WERI-Rb-1 (cell line): ENCODE measurements around the gene MUC2.

Experiments
- DNase-seq: peaks from one replicate; pipeline ENCODE4 v3.0.0-alpha.2; 2020
- H3K27ac ChIP-seq: fragments of 250-450 bp; sonication (Bioruptor Pico); 2 replicates; pipeline ENCODE4 v1.5.1; 2020; ENCODE audit warnings: mild to moderate bottlenecking, moderate library complexity
- H3K27me3 ChIP-seq: fragments of 250-450 bp; sonication (Bioruptor Pico); 2 replicates; pipeline ENCODE4 v1.5.1; 2021; ENCODE audit warnings: mild to moderate bottlenecking, low read depth, moderate library complexity; ENCODE audit not compliant: insufficient read depth, severe bottlenecking
- H3K36me3 ChIP-seq: fragments of 250-450 bp; sonication (Bioruptor Pico); 2 replicates; pipeline ENCODE4 v1.5.1; 2020; ENCODE audit warnings: mild to moderate bottlenecking, moderate library complexity
- H3K4me3 ChIP-seq: 2 replicates; pipeline ENCODE4 v1.5.1; 2011; ENCODE audit warnings: low read depth, mild to moderate bottlenecking, control low read depth, low read length
- H3K9me3 ChIP-seq: fragments of 250-450 bp; sonication (Bioruptor Pico); 2 replicates; pipeline ENCODE4 v1.5.1; 2021; ENCODE audit warnings: mild to moderate bottlenecking, moderate library complexity; ENCODE audit not compliant: severe bottlenecking
- TF ChIP-seq, protein P1 (sequence below): IDR thresholded peaks from 2 replicates; pipeline ENCODE4 v1.5.1; 2011; ENCODE audit warnings: low read depth, mild to moderate bottlenecking, control low read depth, inconsistent platforms, low read length

The MUC2 gene

DNA sequence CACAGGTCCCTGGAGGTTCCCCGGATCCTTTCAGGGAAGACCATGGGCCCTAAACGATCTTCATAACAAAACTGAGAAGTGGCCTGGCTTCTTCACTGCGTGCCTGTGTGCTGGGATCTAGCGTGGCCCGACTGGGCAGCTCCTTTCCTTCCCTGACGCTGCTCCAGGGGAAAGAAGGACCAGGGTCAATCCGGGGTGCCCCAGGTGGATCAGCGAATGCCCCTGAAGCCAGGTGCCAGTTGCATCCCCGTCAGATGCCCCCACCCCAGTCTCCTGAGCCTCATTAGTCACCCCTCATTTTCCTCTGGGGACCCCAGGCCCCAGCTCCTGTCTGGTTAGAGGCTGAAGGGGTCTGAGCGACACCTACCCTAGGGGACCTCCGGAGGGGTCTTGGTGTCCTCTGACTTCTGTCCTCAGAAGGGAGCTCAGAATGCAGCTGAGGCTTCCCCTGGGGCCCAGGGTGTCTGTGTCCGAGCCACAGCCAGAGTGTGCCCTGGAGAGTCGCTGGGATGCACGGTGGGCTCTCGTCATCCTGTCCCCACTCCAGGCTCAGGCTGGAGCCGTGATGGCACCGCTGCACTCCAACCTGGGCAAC is 19.5 kb upstream of the MUC2 start:
- Histone ChIP-seq H3K36me3 (no peaks in the 10 kb centered on the region), H3K27me3 (no peaks in the 10 kb centered on the region), H3K4me3 (no peak overlapping the region), H3K27ac (no peak overlapping the region), H3K9me3 (no peaks in the 10 kb centered on the region)
- DNase-seq: peak; percentile 4
- TF ChIP-seq, protein P1, sequence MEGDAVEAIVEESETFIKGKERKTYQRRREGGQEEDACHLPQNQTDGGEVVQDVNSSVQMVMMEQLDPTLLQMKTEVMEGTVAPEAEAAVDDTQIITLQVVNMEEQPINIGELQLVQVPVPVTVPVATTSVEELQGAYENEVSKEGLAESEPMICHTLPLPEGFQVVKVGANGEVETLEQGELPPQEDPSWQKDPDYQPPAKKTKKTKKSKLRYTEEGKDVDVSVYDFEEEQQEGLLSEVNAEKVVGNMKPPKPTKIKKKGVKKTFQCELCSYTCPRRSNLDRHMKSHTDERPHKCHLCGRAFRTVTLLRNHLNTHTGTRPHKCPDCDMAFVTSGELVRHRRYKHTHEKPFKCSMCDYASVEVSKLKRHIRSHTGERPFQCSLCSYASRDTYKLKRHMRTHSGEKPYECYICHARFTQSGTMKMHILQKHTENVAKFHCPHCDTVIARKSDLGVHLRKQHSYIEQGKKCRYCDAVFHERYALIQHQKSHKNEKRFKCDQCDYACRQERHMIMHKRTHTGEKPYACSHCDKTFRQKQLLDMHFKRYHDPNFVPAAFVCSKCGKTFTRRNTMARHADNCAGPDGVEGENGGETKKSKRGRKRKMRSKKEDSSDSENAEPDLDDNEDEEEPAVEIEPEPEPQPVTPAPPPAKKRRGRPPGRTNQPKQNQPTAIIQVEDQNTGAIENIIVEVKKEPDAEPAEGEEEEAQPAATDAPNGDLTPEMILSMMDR: no peak

DNA sequence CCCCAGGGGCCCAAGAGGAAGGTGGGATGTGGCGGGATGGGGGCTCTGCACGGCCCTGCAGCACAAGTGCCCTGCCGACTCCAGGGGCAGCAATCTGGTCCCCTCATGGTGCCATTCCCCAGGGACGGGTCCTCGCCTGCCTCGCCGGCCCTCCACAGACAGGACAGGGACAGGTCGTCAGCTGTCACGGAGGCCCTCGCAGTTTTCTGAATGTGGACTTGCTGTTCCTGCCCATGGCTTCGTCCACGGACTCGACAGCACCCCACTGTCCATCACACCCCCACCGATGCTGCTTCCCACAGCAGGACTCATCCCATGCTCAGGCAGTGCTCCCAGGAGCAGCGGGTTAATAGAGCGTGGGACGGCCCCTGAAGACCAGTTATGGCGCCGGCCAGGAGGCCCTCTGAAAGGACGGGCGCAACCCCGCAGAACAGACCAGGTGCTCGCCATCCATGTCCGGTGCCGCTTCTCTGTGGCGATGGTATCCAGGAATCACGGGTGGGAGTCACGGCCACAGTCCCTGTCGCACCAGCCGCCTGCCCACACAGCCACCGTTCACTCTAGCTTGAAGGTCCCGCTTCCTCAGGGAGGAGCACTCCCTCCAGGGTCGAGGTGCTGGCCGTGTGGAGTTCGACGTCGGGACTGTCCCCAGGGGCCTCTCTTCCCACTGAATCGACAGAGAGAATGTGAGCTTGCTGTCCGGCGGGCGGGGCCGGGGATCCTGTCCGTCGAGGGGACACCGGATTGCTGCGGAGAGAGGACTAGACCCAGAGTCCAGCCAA is 18.5 kb upstream of the MUC2 start:
- H3K27me3 ChIP-seq: no peaks in the 10 kb centered on the region
- no peak overlapping the region for H3K27ac ChIP-seq
- TF ChIP-seq, protein P1: no peak
- H3K36me3 ChIP-seq: no peaks in the 10 kb centered on the region
- no peaks in the 10 kb centered on the region for H3K9me3 ChIP-seq
- peak; percentile 5 for DNase-seq
- H3K4me3 ChIP-seq: no peak overlapping the region

DNA sequence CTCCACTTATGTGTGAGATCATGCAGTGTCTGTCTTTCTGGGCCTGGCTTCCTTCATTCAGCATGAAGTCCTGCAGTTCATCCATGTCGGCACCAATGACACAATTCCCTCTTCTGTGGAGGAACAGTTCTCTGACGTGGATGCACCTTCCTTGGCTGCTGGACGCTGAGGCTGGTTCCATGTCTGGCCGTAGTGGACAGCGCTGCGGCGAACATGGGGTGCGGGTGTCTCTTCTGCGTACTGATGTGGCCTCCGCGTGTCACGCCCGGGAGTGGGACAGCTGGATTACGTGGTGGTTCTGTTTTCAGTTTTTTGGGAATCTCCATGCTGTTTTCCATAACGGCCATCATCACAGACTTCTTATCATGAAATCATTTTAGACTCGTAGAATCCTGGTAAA is 16.9 kb upstream of the MUC2 start:
- TF ChIP-seq, protein P1: no peak
- Histone ChIP-seq H3K27me3 (no peaks in the 10 kb centered on the region), H3K4me3 (no peak overlapping the region), H3K36me3 (no peaks in the 10 kb centered on the region), H3K27ac (no peak overlapping the region), H3K9me3 (peaks cover 3% of the 10 kb centered on the region)
- DNase-seq: no peak

DNA sequence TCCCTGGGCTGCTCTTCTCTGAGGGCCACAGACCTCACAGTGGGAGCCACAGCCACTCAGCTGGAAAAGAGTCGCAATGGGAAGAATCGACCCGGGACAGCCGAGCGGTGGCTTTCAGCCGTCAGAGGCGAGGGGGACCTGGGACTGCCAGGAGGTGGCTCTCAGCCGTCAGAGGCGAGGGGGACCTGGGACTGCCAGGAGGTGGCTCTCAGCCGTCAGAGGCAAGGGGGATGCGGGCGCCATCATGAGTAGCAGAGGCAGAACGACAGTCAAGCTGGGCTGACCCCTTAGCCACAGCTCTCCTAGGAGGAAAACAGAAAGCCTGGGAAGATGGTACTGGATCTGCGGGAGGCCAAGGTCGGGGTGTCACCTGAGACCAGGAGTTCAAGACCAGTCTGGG is 14.9 kb upstream of the MUC2 start:
- DNase-seq: no peak
- H3K36me3 ChIP-seq: no peaks in the 10 kb centered on the region
- H3K4me3 ChIP-seq: no peak overlapping the region
- H3K9me3 ChIP-seq: peaks cover 3% of the 10 kb centered on the region
- H3K27me3 ChIP-seq: no peaks in the 10 kb centered on the region
- H3K27ac ChIP-seq: no peak overlapping the region
- TF ChIP-seq, protein P1: no peak

DNA sequence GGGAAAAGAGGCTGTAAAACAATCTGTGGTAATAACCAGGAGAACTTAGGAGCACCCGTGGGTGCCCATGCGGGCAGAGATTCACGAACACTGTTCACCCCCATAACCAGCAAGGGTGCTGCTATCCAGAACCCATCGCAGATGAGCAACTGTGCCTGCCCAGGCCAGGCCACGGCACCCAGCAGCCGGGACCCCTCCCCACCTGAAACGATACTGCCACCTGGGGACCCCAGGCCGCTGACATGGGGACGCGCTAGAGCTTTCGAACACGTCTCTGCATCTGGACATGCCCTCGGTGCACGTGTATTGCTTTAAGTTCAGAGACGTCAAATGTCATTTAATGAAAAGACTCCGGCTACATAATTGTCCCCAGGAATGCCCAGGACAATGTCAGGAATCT is 14.3 kb upstream of the MUC2 start:
- no peak overlapping the region for H3K4me3 ChIP-seq
- no peak overlapping the region for H3K27ac ChIP-seq
- H3K9me3 ChIP-seq: peaks cover 3% of the 10 kb centered on the region
- H3K36me3 ChIP-seq: no peaks in the 10 kb centered on the region
- no peaks in the 10 kb centered on the region for H3K27me3 ChIP-seq
- DNase-seq: no peak
- TF ChIP-seq, protein P1: no peak
